Lung (tissue), 12 donors: ENCODE data around the gene SMIM14. TPM values are rescaled to one million over a fixed set of nuclear protein-coding genes. Genes with fewer than 3 reads are reported as not detected.
"Not testable (repeated sequence)": the region's sequence is repeated elsewhere in the genome, so short reads cannot be mapped to it uniquely, and the experiment has no call there.

ENCODE experiments used
- ATAC-seq: fragments of 200-7000 bp; cut with Tn5 transposase; one replicate; pipeline ENCODE4 v1.9.1; 2020; ENCODE audit warnings: moderate number of reproducible peaks; ENCODE audit not compliant: insufficient read depth, low FRiP score
- DNase-seq, 3 donors: peaks; one replicate each; pipeline ENCODE4 v3.0.0-alpha.2; 2013 to 2017
- H3K27ac ChIP-seq, 2 donors: one replicate each; pipeline ENCODE4 v1.5.1; 2013; ENCODE audit warnings: mild to moderate bottlenecking in 2 of 2, moderate library complexity in 2 of 2, control low read depth in 1 of 2, inconsistent platforms in 1 of 2, low read depth in 1 of 2, low read length in 1 of 2
- H3K27me3 ChIP-seq, 3 donors: one replicate each; pipeline ENCODE4 v1.5.1; 2013; ENCODE audit warnings: low read length in 2 of 3; ENCODE audit not compliant: control insufficient read depth in 3 of 3, insufficient read depth in 3 of 3
- H3K36me3 ChIP-seq, 4 donors: one replicate each; pipeline ENCODE4 v1.5.1; 2013; ENCODE audit warnings: low read length in 4 of 4, mild to moderate bottlenecking in 1 of 4, moderate library complexity in 1 of 4; ENCODE audit not compliant: control insufficient read depth in 4 of 4, insufficient read depth in 4 of 4
- H3K4me1 ChIP-seq, 5 donors: one replicate each; pipeline ENCODE4 v1.5.1; 2013; ENCODE audit warnings: low read length in 5 of 5, mild to moderate bottlenecking in 2 of 5, moderate library complexity in 1 of 5; ENCODE audit not compliant: control insufficient read depth in 5 of 5, insufficient read depth in 5 of 5
- H3K4me3 ChIP-seq: one replicate; pipeline ENCODE4 v1.5.1; 2013; ENCODE audit warnings: mild to moderate bottlenecking, control low read depth, moderate library complexity
- H3K9ac ChIP-seq, 2 donors: one replicate each; pipeline ENCODE4 v1.5.1; 2013; ENCODE audit warnings: low read length in 2 of 2, control low read depth in 1 of 2; ENCODE audit not compliant: insufficient read depth in 1 of 2
- H3K9me3 ChIP-seq, 4 donors: one replicate each; pipeline ENCODE4 v1.5.1; 2013; ENCODE audit warnings: low read length in 3 of 4, mild to moderate bottlenecking in 1 of 4, moderate library complexity in 1 of 4; ENCODE audit not compliant: control insufficient read depth in 4 of 4, insufficient read depth in 3 of 4
- CTCF ChIP-seq: IDR thresholded peaks from 2 replicates; pipeline ENCODE4 v1.5.1; 2012; ENCODE audit warnings: mild to moderate bottlenecking; ENCODE audit errors: control extremely low read depth, extremely low read depth
- WGBS, 2 donors: extraction: QIAGEN DNeasy Blood & Tissue Kit; methylation state at CpG; one replicate each; pipeline ENCODE4 v1.1.7; 2013; 5-methylcytosine and 5-hydroxymethylcytosine counted together
- polyA plus RNA-seq, 2 donors: library from polyadenylated mRNA; stranded (reverse); fragments of 200-250 nt; gene quantifications; one replicate each; pipeline ENCODE4 v1.2.1, GENCODE V29; 2013
- total RNA-seq, 2 donors: library from RNA; depleted of rRNA in 1 of 2; stranded (reverse); fragments of >200 nt in 1 of 2; gene quantifications; one replicate each; pipeline ENCODE4 v1.2.1, GENCODE V29; 2014 to 2021
- donor health status: control.
- donor health status: control.
- donor health status: Bipolar disorder and iron deficiency.
- donor health status: healthy.
- donor health status: DM: yes; HTN: yes; CAD: no.

SMIM14 gene
- total and polyA plus RNA-seq, 4 donors = 23.4 to 52.1 (median 33.7) TPM

- 40 to 60% methylated on average over 1 of the region's 1 CpG for WGBS, 2 donors
- Histone ChIP-seq H3K9ac (peak overlapping the region in 1 of 2 donors; percentile 47), H3K27me3 (no peaks in the 10 kb centered on the region), H3K4me3 (no peak overlapping the region), H3K27ac (no peak overlapping the region), H3K4me1 (peaks cover 0 to 21% (median 6%) of the 10 kb centered on the region in 5 donors), H3K36me3 (peaks cover 0 to 4% (median 0%) of the 10 kb centered on the region in 4 donors), H3K9me3 (no peaks in the 10 kb centered on the region)
- DNase-seq (peak in 2 of 3 donors; percentile 26 to 39), ATAC-seq (no peak)
- TF ChIP-seq CTCF = no peak
Measured at GRCh38 chr4:39544580-39545315, 93.9 kb downstream of the SMIM14 start.

GRCh38 chr4:39544080-39544479 is 94.6 kb downstream of the SMIM14 start:
- H3K9ac ChIP-seq, H3K27ac ChIP-seq, H3K9me3 ChIP-seq, ATAC-seq, H3K36me3 ChIP-seq, H3K4me3 ChIP-seq, H3K27me3 ChIP-seq, DNase-seq: not testable (repeated sequence)
- WGBS, 2 donors = 90 to 100% methylated on average over 4 of the region's 4 CpGs
- peaks cover 0 to 21% (median 6%) of the 10 kb centered on the region in 5 donors for H3K4me1 ChIP-seq

GRCh38 chr4:39543034-39543433 is 95.6 kb downstream of the SMIM14 start:
- no peak for ATAC-seq
- Histone ChIP-seq H3K27ac (no peak overlapping the region), H3K4me3 (no peak overlapping the region), H3K27me3 (no peaks in the 10 kb centered on the region), H3K36me3 (peaks cover 0 to 6% (median 0%) of the 10 kb centered on the region in 4 donors), H3K9ac (no peak overlapping the region), H3K9me3 (no peaks in the 10 kb centered on the region), H3K4me1 (peaks cover 0 to 21% (median 6%) of the 10 kb centered on the region in 5 donors)
- TF ChIP-seq CTCF = no peak
- no peak for DNase-seq
- 84 to 92% methylated on average over 5 of the region's 5 CpGs for WGBS, 2 donors

GRCh38 chr4:39542611-39543012 is 96.1 kb downstream of the SMIM14 start:
- no peak overlapping the region for H3K9ac ChIP-seq
- no peaks in the 10 kb centered on the region for H3K9me3 ChIP-seq
- ATAC-seq (no peak), DNase-seq (no peak)
- no peak overlapping the region for H3K4me3 ChIP-seq
- H3K4me1 ChIP-seq = peaks cover 0 to 21% (median 6%) of the 10 kb centered on the region in 5 donors
- 83% methylated on average over 4 of the region's 4 CpGs for WGBS, 2 donors
- H3K27ac ChIP-seq = no peak overlapping the region
- no peaks in the 10 kb centered on the region for H3K27me3 ChIP-seq
- H3K36me3 ChIP-seq = peaks cover 0 to 6% (median 0%) of the 10 kb centered on the region in 4 donors
- TF ChIP-seq CTCF = no peak
